Measurements from ENCODE around the gene ACO1.
A peak's percentile ranks its signal among the peaks of the same experiment; 100 is the strongest.

Gene ACO1

GRCh38 chr9:32455738-32456137 lies 71.3 kb downstream of the ACO1 start:
- in situ Hi-C loops (cut with MboI; ENCODE audit: low pct_unique_long_range_greater_than_20kb, low sequenced_read_pairs): no loop called here
- no peak for DNase-seq

GRCh38 chr9:32456564-32456963 lies 72.1 kb downstream of the ACO1 start:
- in situ Hi-C loops (cut with MboI; ENCODE audit: low pct_unique_long_range_greater_than_20kb, low sequenced_read_pairs): no loop called here
- DNase-seq: no peak

- DNase-seq: no peak
- in situ Hi-C loops (cut with MboI; ENCODE audit: low pct_unique_long_range_greater_than_20kb, low sequenced_read_pairs): no loop called here
These were observed 79.3 kb downstream of the ACO1 start for GRCh38 chr9:32463500-32464293.

- no peak for DNase-seq
- in situ Hi-C loops (cut with MboI; ENCODE audit: low pct_unique_long_range_greater_than_20kb, low sequenced_read_pairs): no loop called here
These were observed 84.3 kb downstream of the ACO1 start for GRCh38 chr9:32468740-32469139.

GRCh38 chr9:32472344-32472743 lies 87.9 kb downstream of the ACO1 start:
- DNase-seq: no peak
- in situ Hi-C loops (cut with MboI; ENCODE audit: low pct_unique_long_range_greater_than_20kb, low sequenced_read_pairs): no loop called here

GRCh38 chr9:32483343-32483742 lies 98.9 kb downstream of the ACO1 start:
- in situ Hi-C loops (cut with MboI; ENCODE audit: low pct_unique_long_range_greater_than_20kb, low sequenced_read_pairs): no loop called here
- DNase-seq: peak; percentile 56

- in situ Hi-C loops (cut with MboI; ENCODE audit: low pct_unique_long_range_greater_than_20kb, low sequenced_read_pairs): no loop called here
- DNase-seq: no peak
These were observed 102.6 kb downstream of the ACO1 start for GRCh38 chr9:32486839-32487562.

- DNase-seq: no peak
- in situ Hi-C loops (cut with MboI; ENCODE audit: low pct_unique_long_range_greater_than_20kb, low sequenced_read_pairs): no loop called here
These were observed 103.5 kb downstream of the ACO1 start for GRCh38 chr9:32487981-32488380.

GRCh38 chr9:32490601-32491000 lies 106.2 kb downstream of the ACO1 start:
- in situ Hi-C loops (cut with MboI; ENCODE audit: low pct_unique_long_range_greater_than_20kb, low sequenced_read_pairs): no loop called here
- no peak for DNase-seq

- no peak for DNase-seq
- in situ Hi-C loops (cut with MboI; ENCODE audit: low pct_unique_long_range_greater_than_20kb, low sequenced_read_pairs): no loop called here
These were observed 113.5 kb downstream of the ACO1 start for GRCh38 chr9:32497921-32498320.

GRCh38 chr9:32500768-32501167 lies 116.3 kb downstream of the ACO1 start:
- DNase-seq: no peak
- in situ Hi-C loops (cut with MboI; ENCODE audit: low pct_unique_long_range_greater_than_20kb, low sequenced_read_pairs): no loop called here

GRCh38 chr9:32501868-32502267 lies 117.4 kb downstream of the ACO1 start:
- in situ Hi-C loops (cut with MboI; ENCODE audit: low pct_unique_long_range_greater_than_20kb, low sequenced_read_pairs): no loop called here
- DNase-seq: no peak

GRCh38 chr9:32502464-32502863 lies 118.0 kb downstream of the ACO1 start:
- no peak for DNase-seq
- in situ Hi-C loops (cut with MboI; ENCODE audit: low pct_unique_long_range_greater_than_20kb, low sequenced_read_pairs): no loop called here

GRCh38 chr9:32503008-32503407 lies 118.6 kb downstream of the ACO1 start:
- DNase-seq: no peak
- in situ Hi-C loops (cut with MboI; ENCODE audit: low pct_unique_long_range_greater_than_20kb, low sequenced_read_pairs): no loop called here

All from KBM-7 (cell line).